ENCODE data around the gene DNMBP.

The DNMBP gene, protein sequence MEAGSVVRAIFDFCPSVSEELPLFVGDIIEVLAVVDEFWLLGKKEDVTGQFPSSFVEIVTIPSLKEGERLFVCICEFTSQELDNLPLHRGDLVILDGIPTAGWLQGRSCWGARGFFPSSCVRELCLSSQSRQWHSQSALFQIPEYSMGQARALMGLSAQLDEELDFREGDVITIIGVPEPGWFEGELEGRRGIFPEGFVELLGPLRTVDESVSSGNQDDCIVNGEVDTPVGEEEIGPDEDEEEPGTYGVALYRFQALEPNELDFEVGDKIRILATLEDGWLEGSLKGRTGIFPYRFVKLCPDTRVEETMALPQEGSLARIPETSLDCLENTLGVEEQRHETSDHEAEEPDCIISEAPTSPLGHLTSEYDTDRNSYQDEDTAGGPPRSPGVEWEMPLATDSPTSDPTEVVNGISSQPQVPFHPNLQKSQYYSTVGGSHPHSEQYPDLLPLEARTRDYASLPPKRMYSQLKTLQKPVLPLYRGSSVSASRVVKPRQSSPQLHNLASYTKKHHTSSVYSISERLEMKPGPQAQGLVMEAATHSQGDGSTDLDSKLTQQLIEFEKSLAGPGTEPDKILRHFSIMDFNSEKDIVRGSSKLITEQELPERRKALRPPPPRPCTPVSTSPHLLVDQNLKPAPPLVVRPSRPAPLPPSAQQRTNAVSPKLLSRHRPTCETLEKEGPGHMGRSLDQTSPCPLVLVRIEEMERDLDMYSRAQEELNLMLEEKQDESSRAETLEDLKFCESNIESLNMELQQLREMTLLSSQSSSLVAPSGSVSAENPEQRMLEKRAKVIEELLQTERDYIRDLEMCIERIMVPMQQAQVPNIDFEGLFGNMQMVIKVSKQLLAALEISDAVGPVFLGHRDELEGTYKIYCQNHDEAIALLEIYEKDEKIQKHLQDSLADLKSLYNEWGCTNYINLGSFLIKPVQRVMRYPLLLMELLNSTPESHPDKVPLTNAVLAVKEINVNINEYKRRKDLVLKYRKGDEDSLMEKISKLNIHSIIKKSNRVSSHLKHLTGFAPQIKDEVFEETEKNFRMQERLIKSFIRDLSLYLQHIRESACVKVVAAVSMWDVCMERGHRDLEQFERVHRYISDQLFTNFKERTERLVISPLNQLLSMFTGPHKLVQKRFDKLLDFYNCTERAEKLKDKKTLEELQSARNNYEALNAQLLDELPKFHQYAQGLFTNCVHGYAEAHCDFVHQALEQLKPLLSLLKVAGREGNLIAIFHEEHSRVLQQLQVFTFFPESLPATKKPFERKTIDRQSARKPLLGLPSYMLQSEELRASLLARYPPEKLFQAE (N-terminal part only)

GRCh38 chr10:100009793-100010676 lies at the start of gene DNMBP:
TSS of gene DNMBP (minus strand) at chr10:100009947. CDS start at chr10:99972124, 37,823 bp downstream.
- peak; percentile 72 for DNase-seq

- no peak for DNase-seq
These were observed 48.2 kb upstream of the DNMBP start for GRCh38 chr10:100057948-100058347.

GRCh38 chr10:100053686-100054460 lies 44.1 kb upstream of the DNMBP start:
- no peak for DNase-seq

DNA sequence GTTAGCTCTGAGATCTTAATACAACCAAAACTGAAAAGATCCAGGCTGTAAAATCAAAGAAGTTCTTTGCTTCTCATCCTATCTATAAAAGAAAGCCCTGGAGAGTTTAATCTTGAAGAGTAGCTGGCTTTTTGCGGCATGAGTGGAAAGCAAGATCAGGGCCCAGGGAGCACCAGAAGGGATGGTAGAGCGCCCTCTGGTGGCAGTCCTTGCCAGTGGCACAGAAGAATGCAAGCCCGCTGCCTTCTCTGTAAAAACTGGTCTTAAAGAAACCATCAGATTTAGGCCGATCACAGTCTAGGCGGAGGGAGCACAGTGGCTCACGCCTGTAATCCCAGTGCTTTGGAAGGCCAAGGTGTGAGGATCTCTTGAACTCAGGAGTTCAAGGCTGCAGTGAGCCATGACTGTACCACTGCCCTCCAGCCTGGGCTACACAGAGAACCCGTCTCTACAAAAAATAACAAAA lies 36.3 kb upstream of the DNMBP start:
- peak; percentile 74 for DNase-seq

GRCh38 chr10:100045592-100045991 lies 35.8 kb upstream of the DNMBP start:
- DNase-seq: no peak

- no peak for DNase-seq
These were observed 34.0 kb upstream of the DNMBP start for GRCh38 chr10:100043796-100044195.

DNA sequence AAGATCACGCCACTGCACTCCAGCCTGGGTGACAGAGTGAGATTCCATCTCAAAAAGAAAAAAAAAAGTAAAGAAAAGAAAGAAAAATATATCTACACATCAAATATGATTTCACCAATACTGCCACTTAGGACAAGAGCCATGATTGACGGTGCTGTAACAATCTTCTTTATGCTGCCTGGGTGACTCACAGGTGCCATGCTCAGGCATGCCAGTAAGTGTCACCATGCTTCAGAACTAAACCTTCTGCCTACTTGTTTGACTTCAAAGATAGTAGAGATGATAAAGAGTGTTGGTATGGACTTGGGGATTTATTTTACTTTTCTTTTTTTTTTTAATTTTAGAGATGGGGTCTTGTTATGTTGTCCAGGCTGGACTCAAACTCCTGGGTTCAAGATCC lies 33.6 kb upstream of the DNMBP start:
- no peak for DNase-seq

- no peak for DNase-seq
These were observed 31.7 kb upstream of the DNMBP start for GRCh38 chr10:100041306-100042002.

DNA sequence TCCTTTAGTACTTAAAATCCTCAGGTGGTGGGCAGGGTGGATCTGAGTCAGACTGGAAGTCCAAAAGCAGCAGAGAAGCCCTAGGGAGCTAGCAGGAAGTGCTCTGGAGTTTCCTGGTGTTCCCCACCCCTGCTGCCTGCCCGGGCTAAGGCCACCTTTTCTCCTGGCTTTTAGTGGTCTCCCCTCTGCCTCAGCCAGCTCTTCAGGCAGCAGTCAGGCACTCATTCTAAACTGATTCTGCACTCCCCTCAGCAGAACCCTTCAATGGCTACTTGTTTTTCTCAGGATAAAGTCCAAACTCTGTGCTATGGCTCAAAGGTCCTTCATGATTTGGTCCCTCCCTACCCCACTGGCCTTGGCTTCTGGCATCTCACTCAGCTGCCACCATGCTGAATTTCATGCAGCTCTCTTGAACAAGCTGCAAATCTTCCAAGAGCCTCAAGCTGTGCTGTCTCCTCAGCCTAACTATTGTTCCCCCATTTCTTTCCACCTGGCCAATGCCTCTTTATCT lies 28.9 kb upstream of the DNMBP start:
- DNase-seq: no peak

GRCh38 chr10:100037758-100038315 lies 28.1 kb upstream of the DNMBP start:
- no peak for DNase-seq

GRCh38 chr10:100036850-100037249 lies 27.1 kb upstream of the DNMBP start:
- no peak for DNase-seq

- DNase-seq: no peak
These were observed 24.1 kb upstream of the DNMBP start for GRCh38 chr10:100033766-100034418.

GRCh38 chr10:100027416-100027815 lies 17.7 kb upstream of the DNMBP start:
- no peak for DNase-seq

DNA sequence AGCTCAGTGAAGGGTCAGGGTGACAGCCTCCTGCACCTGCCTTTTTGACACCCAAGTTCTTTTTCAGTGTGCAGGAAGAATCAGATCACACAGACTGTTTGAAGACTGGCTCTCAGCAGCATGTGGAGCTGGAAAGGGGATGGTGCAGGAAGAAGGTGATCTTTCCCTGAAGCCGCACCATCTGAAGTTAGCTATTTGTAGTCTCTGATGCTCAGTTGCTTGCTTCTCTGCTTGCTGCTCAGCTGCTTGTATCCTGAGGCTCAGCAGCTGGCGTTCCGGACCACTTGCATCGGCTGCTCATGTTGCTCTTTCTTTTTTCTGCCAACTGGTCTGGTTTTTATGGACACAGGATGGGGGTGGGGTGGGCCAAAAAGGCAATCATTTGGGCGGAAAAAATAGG lies 15.8 kb upstream of the DNMBP start:
- no peak for DNase-seq

DNA sequence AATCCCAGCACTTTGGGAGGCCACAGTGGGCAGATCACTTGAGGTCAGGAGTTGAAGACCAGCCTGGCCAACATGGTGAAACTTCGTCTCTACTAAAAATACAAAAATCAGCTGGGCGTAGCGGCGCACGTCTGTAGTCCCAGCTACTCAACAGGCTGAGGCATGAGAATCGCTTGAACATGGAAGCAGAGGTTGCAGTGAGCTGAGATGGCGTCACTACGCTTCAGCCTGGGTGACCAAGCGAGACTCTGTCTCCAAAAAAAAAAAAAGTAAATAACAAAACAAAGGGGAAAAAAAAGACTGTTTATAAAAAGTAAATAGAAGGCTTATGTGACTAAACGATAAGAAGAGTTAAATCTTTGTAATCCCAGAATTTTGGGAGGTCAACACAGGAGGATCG lies 15.0 kb upstream of the DNMBP start:
- DNase-seq: no peak

GRCh38 chr10:100022403-100022802 lies 12.7 kb upstream of the DNMBP start:
- DNase-seq: no peak

DNA sequence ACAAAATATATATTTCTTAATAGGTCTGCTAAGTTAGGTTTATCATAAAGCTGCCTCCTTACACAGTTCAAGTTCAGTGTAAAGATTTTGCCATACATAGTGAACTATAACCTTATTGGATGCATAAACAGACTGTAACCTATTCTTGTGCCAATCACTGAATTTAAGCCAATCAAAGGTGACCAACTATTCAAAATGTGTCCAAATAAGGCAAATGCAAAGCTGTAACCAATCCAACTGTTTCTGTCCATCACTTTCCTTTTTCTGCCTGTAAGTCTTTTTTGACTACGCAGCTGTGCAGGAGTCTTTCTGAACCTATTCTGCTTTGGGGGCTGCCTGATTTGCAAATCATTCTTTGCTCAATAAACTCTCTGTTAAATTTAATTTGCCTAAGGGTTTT lies 11.6 kb upstream of the DNMBP start:
- DNase-seq: no peak

DNA sequence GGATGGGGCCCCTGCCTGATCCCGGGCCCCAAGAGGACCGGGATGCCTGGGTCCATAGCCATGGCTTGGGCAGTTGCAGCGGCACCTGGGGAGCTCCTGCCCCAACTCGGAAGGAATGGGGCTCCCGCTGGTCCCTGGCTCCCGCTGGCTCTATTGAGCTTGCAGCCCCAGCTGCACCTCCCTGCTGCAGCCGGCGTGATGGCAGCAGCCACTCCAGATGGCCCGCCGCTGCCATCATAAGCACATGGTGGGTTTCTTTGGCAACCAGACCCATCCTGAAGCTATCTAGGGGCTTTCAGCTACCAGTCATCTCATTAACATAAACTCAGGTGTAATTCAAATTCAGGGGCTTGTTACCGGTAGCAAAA lies 11.1 kb upstream of the DNMBP start:
- no peak for DNase-seq

DNA sequence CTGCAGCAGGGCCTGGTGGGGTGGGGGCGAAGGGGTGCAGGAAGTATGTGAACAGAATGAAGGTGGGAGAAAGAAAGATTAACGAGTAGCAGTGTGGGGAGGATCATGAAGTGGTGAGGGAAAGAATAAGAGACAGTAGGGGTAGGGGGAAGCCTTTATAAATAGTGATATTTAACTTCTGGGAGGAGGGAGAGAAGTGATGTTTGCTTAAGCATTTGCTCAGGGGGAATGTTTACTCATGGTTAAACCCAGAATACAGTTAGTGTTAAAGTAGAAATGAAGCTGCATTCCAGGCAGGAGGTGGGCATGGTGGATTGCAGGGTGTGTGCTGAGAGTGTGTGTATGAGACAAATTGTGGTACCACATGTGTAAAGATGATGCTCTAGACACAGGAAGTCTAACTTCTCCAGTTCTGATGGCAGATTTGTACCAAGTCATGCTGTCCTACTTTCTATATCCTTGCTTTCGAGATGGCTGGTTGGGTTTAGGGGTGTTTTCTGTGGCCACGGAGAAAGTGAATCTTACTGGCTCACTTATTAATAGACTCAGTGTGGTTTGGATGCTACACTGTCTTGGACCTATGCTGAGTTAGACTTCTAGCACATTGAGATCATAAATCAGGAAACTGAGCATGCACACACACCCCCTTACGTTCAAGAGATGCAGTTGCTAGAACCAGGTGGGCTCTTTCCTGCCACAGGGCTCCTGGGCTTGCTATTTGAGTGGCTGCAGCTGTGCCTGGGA lies 10.6 kb upstream of the DNMBP start:
- no peak for DNase-seq
